Amygdala (tissue), 56 donors: ENCODE results near the gene GPRC5D.

ENCODE experiments used
- DNase-seq, 56 donors: peaks; one replicate each; lab custom pipeline; 2025; lab: John Stamatoyannopoulos, UW

GPRC5D gene

GRCh38 chr12:12941450-12942350 is 10.3 kb downstream of the GPRC5D start:
- no peak for DNase-seq

GRCh38 chr12:12939888-12940287 is 12.1 kb downstream of the GPRC5D start:
- no peak for DNase-seq

GRCh38 chr12:12938541-12938940 is 13.4 kb downstream of the GPRC5D start:
- no peak for DNase-seq

GRCh38 chr12:12936983-12937491 is 14.9 kb downstream of the GPRC5D start:
- DNase-seq = no peak

GRCh38 chr12:12934556-12934955 is 17.4 kb downstream of the GPRC5D start:
- no peak for DNase-seq

- no peak for DNase-seq
Measured at GRCh38 chr12:12933742-12934141, 18.2 kb downstream of the GPRC5D start.

- no peak for DNase-seq
Measured at GRCh38 chr12:12930633-12931219, 21.2 kb downstream of the GPRC5D start.

GRCh38 chr12:12929696-12930095 is 22.3 kb downstream of the GPRC5D start:
- DNase-seq = no peak

GRCh38 chr12:12927211-12928079 is 24.5 kb downstream of the GPRC5D start:
- DNase-seq = peak in 7 of 56 donors; percentile 6 to 55 (median 14)

GRCh38 chr12:12926571-12927071 is 25.3 kb downstream of the GPRC5D start:
- DNase-seq = no peak

- DNase-seq = no peak
Measured at GRCh38 chr12:12925388-12925787, 26.6 kb downstream of the GPRC5D start.

GRCh38 chr12:12924169-12924568 is 27.8 kb downstream of the GPRC5D start:
- DNase-seq = no peak

GRCh38 chr12:12922978-12923377 is 29.0 kb downstream of the GPRC5D start:
- DNase-seq = no peak

GRCh38 chr12:12922191-12922616 is 29.8 kb downstream of the GPRC5D start:
- DNase-seq = no peak

GRCh38 chr12:12919666-12920435 is 32.1 kb downstream of the GPRC5D start:
- DNase-seq = no peak

GRCh38 chr12:12918781-12919389 is 33.1 kb downstream of the GPRC5D start:
- no peak for DNase-seq

- DNase-seq = no peak
Measured at GRCh38 chr12:12917517-12917916, 34.5 kb downstream of the GPRC5D start.

- DNase-seq = peak; percentile 36 to 98 (median 80)
Measured at GRCh38 chr12:12916135-12916944, 35.6 kb downstream of the GPRC5D start.
